Skin epidermis (tissue), 12 donors: Measurements from ENCODE around the gene IFIT5.
A peak's percentile ranks its signal among the peaks of the same experiment; 100 is the strongest.
"Not testable (repeated sequence)": the region's sequence is repeated elsewhere in the genome, so short reads cannot be mapped to it uniquely, and the experiment has no call there.

ENCODE experiments used
- H3K27ac ChIP-seq, 21 experiments: fragments of 200-600 bp; sonication (generic) in 11 of 21; one replicate each; pipeline ENCODE4 v1.5.0; 2020; ENCODE audit warnings: mild to moderate bottlenecking in 3 of 21, inconsistent platforms in 2 of 21, moderate library complexity in 2 of 21
- H3K4me3 ChIP-seq, 7 experiments: fragments of 200-600 bp; sonication (generic) in 2 of 7; one replicate each; pipeline ENCODE4 v1.5.0; 2020; ENCODE audit warnings: inconsistent platforms in 2 of 7, mild to moderate bottlenecking in 2 of 7, moderate library complexity in 1 of 7

The IFIT5 gene

DNA sequence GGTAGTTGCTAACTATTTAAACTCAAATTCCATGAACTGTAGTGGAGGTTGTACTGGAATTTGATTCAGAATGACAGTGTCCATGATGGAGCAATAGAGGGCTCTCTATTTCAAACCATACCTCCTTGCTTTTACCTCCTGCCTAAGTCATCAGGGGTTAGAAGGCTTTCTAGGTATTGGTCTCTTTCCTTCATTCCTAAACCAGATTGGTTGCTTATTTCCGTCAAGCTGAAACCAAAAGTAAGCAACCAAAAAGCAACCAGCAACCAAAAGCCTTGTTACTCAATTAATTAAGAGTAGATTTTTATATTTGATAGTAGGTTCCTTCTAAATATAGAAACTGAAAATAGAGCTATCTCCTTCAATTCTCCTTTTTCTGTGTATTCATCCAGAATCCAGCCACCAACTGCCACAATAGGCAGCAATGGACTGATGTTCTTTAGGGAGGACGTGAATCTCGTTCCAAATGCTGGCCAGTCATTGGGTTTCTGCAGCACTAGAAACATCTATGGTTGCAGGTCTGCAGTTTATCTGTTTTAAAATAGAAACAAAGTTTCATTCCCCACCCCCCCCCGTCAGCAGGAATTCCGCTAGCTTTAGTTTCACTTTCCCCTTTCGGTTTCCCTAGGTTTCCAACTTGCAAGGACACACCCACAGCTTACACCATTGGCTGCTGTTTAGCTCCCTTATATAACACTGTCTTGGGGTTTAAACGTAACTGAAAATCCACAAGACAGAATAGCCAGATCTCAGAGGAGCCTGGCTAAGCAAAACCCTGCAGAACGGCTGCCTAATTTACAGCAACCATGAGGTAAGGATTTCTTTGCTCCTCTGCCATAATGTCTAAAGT lies 22.2 kb upstream of the IFIT5 start, which contains the start of gene IFIT1:
IFIT1 (plus strand) TSS at position 717 of the 850 bp plus-strand sequence; CDS start at position 807, 90 bp downstream.
- H3K27ac ChIP-seq, result peak within 1 kb of the TSS in 20 of 21 experiments; percentile 42 to 89 (median 75)
- H3K4me3 ChIP-seq, result peak within 1 kb of the TSS; percentile 27 to 55 (median 38)

DNA sequence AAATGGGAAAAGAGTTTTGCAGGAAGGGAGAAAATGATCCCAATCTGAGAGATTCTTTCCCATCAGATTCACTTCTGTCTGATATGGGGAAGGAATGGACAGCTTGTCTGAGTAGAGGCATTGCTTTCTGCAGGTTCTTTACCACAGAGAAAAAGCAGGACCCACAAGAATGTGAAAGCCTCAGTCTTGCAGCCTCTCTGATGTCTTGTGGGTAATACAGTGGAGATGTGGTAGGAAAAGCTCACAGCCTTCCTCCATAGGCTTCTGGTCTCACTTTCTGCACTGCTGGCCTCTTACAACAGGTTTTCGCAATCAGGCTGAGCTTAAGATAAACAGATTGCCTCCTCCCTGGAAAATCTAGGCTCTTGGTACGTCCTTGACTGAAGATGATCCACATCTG lies 21.4 kb upstream of the IFIT5 start:
- H3K4me3 ChIP-seq, result peak overlapping the region; percentile 27 to 55 (median 38)
- peak overlapping the region in 19 of 21 experiments; percentile 37 to 89 (median 74) for H3K27ac ChIP-seq

DNA sequence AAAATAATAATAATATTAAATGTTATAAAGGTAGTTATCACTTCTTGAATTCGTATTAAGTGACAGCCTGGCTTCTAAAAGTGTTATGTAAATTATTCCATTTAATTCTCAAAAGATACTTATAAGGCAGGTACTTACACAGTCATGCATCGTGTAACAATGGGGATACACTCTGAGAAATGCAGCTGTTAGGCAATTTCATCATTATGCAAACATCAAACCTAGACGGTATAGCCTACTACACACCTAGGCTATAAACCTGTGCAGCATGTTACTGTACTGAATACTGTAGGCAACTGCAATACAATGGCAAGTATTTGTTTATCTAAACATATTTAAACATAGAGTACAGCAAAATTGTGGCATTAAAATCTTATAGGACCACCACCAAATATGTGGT lies 20.5 kb upstream of the IFIT5 start:
- Histone ChIP-seq H3K27ac (peak overlapping the region in 11 of 21 experiments; percentile 22 to 89 (median 76)), H3K4me3 (peak overlapping the region in 5 of 7 experiments; percentile 27 to 55 (median 32))

DNA sequence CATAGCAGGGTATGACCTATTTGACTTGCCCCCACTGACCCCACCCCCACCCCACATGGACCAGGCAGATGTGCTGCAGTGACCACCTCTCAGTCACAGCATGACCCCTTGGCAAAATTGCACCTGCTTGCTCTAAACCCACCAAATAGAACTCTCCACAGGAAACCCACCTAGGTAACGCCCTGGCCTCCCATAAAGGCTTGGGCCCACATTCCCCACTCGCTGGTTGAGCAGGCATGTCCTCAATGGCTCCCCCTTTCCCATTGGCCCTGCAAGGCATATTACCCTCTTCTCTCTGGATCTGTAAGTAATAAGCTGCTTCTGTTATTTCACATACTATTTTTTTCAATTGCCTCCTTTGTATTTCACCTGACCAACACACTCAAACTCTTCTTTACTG lies 19.2 kb upstream of the IFIT5 start:
- Histone ChIP-seq H3K27ac (no peak overlapping the region), H3K4me3 (no peak overlapping the region)

DNA sequence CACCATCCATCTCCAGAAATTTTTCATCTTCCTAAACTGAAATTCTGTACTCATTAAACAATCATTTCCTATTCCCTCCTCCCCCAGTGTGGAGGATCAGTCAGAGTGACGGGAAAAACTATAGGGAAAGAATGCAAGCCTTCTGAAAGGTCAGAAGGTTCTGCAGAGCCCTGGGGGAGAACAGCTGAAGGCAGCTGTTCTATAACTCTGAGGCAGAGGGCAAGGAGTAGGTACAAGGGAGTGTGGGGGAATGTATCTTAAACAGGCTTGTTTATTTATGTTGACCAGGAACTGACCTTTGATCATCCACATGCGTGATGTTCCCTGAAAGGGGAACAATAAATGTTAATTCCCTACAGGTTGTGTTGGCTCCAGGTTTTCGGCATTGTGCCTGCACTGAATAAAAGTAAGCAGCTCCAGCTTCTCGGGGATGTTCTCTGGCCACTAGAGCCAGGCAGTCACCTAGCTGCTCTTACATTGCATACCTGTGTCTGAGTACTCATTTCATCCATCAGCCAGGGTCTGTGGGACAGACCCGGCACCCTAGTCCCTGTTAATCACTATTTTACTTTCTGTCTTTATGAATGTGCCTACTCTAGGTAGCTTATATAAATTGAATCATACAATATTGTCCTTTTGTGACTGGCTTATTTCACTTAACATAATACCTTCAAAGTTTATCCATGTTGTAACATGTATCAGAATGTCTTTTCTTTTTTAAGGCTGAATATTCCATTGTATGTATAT lies 16.2 kb upstream of the IFIT5 start:
- Histone ChIP-seq H3K4me3 (no peak overlapping the region), H3K27ac (no peak overlapping the region)

DNA sequence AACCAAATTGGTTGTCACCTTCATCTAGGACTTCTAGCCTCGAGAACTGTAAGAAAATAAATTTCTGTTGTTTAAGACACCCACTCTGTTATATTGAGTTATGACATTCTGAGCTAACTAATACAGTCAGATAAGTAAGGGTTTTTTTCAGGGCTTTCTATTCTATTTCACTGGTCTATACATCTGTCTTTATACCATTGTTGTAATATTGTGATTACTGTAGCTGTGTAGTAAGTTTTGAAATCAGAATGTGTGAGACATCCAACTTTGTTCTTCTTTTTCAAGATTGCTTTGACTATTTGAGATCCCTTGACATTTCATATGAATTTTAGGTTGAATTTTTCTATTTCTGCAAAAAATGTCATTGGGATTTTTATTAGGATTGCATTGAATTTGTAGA lies 14.4 kb upstream of the IFIT5 start:
- no peak overlapping the region for H3K4me3 ChIP-seq
- no peak overlapping the region for H3K27ac ChIP-seq

DNA sequence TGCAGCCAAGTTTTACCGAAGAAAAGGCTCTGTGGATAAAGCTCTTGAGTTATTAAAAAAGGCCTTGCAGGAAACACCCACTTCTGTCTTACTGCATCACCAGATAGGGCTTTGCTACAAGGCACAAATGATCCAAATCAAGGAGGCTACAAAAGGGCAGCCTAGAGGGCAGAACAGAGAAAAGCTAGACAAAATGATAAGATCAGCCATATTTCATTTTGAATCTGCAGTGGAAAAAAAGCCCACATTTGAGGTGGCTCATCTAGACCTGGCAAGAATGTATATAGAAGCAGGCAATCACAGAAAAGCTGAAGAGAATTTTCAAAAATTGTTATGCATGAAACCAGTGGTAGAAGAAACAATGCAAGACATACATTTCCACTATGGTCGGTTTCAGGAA lies 11.3 kb upstream of the IFIT5 start:
- Histone ChIP-seq H3K27ac (no peak overlapping the region), H3K4me3 (no peak overlapping the region)

DNA sequence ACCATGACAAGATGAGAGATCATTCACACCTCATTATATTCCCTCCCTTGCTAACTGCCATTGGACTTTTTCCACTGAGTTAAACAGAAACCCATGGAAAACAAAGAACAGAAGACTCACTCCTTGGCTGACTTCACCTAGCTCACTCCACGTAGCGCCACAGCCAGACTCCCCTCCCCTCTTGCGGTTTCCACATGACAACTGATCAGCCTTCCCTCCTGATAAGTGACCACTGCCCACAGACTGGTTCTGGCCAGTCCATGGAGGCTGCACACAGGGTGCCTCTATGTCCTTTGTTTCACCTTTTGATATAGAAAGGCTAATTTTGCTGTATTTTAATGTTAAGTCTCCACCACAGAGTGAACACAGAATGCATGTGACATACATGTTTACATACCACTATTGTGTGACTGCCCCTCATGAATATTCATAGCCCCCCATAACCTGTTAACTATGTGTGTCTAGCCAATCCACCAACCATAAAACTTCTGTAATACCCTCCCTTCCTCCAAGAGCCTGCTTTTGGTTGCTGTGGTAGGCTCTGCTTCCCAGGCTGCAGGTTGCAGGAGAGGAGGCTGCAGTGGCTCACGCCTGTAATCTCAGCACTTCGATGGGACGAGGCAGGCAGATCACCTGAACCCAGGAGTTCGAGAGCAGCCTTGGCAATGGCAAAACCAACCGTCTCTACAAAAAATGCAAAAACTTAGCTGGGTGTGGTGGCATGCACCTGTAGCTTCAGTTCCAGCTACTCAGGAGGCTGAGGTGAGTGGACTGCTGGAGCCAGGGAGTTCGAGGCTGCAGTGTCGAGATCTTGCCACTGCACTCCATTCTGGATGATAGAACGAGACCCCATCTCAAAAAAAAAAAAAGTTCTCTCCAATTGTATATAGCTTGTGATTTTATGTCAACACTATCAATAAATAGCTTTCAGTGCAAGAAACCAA lies 10.0 kb upstream of the IFIT5 start:
- no peak overlapping the region for H3K4me3 ChIP-seq
- no peak overlapping the region for H3K27ac ChIP-seq

DNA sequence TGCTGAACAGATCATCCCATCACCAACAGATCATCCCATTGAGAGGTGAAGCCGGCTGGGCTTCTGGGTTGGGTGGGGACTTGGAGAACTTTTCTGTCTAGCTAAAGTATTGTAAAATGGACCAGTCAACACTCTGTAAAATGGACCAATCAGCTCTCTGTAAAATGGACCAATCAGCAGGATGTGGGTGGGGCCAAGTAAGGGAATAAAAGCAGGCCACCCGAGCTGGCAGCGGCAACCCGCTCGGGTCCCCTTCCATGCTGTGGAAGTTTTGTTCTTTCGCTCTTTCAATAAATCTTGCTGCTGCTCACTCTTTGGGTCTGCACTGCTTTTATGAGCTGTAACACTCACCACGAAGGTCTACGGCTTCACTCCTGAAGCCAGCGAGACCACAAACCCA lies 8.2 kb upstream of the IFIT5 start:
- not testable (repeated sequence) for H3K27ac ChIP-seq, H3K4me3 ChIP-seq

DNA sequence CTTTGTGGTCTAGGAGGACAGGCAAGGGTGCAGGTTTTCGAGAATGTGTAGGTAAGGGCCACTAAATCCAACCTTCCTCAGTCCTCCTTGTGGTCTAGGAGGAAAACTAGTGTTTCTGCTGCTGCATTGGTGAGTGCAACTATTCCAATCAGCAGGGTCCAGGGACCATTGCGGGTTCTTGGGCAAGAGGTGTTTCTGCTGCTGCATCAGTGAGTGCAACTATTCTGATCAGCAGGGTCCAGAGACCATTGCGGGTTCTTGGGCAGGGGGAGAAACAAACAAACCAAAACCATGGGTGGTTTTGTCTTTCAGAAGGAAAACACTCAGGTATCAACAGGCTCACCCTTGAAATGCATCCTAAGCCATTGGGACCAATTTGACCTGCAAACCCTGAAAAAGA lies 6.6 kb upstream of the IFIT5 start:
- H3K4me3 ChIP-seq, H3K27ac ChIP-seq: not testable (repeated sequence)

DNA sequence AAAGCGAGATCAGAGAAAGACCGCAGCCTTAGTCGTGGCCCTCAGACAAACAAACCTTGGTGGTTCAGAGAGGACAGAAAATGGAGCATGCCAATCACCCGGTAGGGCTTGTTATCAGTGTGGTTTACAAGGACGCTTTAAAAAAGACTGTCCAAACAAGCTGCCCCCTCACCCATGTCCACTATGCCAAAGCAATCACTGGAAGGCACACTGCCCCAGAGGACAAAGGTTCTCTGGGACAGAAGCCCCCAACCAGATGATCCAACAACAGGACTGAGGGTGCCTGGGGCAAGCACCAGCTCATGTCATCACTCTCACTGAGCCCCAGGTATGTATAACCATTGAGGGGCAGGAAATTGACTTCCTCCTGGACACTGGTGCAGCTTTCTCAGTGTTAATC lies 5.1 kb upstream of the IFIT5 start:
- H3K27ac ChIP-seq, H3K4me3 ChIP-seq: not testable (repeated sequence)

DNA sequence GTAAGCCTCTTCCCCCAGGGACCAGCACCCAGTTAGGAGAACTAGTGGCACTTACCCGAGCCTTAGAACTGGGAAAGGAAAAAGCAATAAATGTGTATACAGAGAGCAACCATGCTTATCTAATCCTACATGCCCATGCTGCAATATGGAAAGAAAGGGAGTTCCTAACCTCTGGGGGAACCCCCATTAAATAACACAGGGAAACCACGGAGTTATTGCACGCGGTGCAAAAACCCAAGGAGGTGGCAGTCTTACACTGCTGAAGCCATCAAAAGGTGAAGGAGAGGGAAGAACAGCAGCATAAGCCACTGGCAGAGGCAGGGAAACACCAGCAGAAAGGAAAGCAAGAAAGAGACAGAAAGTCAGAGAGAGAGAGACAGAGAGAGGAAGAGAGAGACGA lies 3.8 kb upstream of the IFIT5 start:
- H3K27ac ChIP-seq, H3K4me3 ChIP-seq: not testable (repeated sequence)

DNA sequence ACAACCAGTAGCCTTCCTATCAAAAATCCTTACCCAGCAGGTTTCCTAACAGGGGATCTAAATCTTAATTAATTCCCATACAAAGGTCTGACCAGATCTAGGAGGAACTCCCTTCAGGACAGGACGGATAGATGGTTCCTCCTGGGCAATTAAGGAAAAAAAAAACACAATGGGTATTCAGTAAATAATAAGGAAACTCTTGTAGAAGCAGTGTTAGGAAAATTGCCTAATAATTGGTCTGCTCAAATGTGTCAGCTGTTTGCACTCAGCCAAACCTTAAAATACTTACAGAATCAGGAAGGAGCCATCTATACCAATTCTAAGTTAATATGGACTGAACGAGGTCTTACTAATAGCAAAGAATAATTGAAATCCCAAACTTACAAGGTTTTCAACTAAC lies 3.2 kb upstream of the IFIT5 start:
- not testable (repeated sequence) for H3K4me3 ChIP-seq, H3K27ac ChIP-seq

DNA sequence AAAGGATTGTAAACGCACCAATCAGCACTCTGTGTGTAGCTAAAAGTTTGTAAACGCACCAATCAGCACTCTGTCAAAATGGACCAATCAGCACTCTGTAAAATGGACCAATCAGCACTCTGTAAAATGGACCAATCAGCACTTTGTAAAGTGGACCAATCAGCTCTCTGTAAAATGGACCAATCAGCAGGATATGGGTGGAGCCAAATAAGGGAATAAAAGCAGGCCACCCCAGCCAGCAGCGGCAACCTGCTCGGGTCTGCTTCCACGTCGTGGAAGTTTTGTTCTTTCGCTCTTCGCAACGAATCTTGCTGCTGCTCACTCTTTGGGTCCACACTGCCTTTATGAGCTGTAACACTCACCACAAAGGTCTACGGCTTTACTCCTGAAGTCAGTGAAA lies 2.1 kb upstream of the IFIT5 start:
- not testable (repeated sequence) for H3K27ac ChIP-seq, H3K4me3 ChIP-seq

DNA sequence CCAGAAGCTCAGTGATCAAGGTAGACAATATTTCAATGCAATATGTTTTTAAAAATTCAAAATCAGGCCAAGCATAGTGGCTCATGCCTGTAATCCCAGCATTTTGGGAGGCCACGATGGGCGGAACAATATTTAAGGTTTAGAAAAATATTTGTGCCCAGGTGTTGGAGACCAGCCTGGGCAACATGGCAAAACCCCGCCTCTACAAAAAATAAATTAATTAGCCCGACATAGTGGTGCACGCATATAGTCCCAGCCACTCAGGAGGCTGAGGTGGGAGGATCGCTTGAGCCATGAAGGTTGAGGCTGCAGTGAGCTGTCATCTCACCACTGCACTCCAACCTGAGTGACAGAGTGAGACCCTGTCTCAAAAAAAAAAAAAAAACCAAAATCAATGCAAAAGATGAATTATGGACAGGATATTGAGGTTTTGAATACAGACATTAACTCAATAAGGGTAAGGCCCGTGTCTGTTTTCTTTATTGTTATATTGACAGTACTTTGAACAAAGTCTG lies 913 bp upstream of the IFIT5 start:
- H3K27ac ChIP-seq, result peak overlapping the region in 19 of 21 experiments; percentile 77 to 97 (median 92)
- peak overlapping the region in 5 of 7 experiments; percentile 55 to 85 (median 80) for H3K4me3 ChIP-seq

DNA sequence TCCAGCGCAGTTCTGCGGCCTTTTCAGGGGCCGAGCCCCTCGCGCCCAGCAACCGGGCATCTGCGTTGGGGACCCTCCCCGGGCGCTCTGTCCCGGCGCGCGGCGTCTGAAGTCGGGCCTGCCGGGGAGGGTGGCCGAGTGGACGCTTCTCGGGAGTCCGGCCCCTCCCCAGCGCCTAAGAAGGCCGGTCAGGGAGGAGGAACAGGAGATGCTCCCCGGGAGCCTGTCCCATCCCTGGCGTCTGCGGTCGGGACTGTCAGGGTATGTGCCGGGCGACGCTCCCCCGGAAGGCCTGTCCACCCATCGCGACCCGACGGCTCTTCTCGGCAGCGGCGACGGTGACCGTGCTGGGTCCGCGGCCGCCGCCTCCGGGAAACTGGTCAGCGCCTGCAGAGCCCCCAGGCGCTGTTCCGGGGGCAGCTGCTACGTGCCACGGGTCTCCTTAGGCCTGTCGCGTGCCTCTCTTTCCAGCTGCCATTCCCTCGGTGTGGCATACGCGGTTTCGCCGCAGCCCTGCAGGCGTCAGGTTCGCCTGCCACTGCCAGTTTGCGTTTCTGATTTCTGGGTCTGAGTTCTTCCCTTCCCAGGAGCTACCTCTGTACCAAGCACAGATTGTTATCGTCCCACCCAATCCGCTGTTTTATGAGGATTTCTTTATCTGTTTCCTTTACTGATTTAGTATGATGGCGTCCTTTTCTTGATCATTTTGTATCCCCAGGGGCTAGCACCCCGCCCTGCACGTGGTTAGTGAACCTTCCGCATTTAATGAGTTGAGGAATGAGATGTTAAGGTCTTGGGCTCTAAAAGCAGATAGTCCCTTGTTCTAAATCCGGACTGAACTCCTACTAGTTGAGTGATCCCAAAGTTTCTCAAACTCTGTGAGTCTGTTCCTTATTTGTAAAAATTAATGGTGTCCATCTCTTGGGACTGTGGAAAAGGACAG lies 782 bp downstream of the IFIT5 start:
- peak overlapping the region; percentile 77 to 97 (median 92) for H3K27ac ChIP-seq
- peak overlapping the region; percentile 55 to 85 (median 76) for H3K4me3 ChIP-seq

DNA sequence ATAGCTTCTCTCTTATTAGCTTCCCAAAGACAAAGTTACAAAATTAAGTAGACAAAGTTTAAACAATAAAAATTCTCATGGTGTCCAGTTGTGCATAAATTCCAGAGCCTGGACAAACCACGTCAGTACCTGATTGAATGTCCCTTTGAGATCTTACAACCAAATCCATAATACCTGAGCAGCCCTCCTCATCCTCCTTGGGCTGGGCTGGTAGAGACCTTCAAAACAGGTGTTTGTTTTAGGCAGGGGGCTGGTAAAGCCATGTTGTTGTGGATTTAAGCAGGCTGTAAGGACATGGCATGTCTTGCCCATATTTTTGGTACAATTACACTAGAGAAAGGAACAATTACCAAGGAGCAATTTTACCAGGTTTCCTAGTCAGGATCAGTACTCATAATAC lies 2.1 kb downstream of the IFIT5 start:
- H3K27ac ChIP-seq, result peak overlapping the region in 1 of 21 experiments; percentile 21
- H3K4me3 ChIP-seq, result no peak overlapping the region

DNA sequence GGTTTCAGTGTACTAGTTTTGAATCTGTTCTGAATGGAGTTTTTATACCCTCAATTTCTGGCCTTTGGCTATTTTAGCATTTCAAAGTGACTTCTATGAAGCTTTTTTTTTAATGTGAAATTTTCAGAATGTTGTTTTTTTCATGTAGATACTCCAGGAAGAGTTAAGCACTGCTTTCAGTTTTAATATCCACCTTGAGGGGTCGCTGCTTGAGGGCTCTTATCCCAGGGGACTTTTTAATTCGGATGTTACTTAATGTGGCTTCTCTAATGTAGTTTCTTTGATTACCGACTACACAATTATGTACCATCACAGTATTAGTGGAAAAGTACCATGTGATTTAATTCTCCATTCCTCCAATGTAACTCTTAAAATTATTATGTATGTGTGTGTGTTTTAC lies 5.2 kb downstream of the IFIT5 start:
- no peak overlapping the region for H3K4me3 ChIP-seq
- H3K27ac ChIP-seq, result no peak overlapping the region
